Measurements from ENCODE around the gene PRKCH.

The PRKCH gene

GRCh38 chr14:61285364-61285763 lies 36.0 kb upstream of the PRKCH start:
- no peak overlapping the region for H3K4me3 ChIP-seq
- H3K9me3 ChIP-seq, result no peaks in the 10 kb centered on the region
- H3K27me3 ChIP-seq, result no peaks in the 10 kb centered on the region
- peaks cover 0 to 16% (median under 1%) of the 10 kb centered on the region in 4 donors for H3K4me1 ChIP-seq
- no peak for DNase-seq
- peaks cover 0 to 9% (median 0%) of the 10 kb centered on the region in 3 donors for H3K36me3 ChIP-seq
- TF ChIP-seq CTCF (IDR thresholded peaks at IDR 0.05), result no peak
- intact Hi-C loops (cut with DNase I; ENCODE audit: low total_unique reads), result no loop called here
- no peak overlapping the region for H3K27ac ChIP-seq

- H3K27ac ChIP-seq, result no peak overlapping the region
- no peaks in the 10 kb centered on the region for H3K27me3 ChIP-seq
- H3K9me3 ChIP-seq, result no peaks in the 10 kb centered on the region
- H3K36me3 ChIP-seq, result peaks cover 0 to 9% (median 0%) of the 10 kb centered on the region in 3 donors
- intact Hi-C loops (cut with DNase I; ENCODE audit: low total_unique reads), result loop anchor here (2.0 kb wide), 1 partner anchor 16 kb away; no protein-coding TSS in a partner anchor
- H3K4me3 ChIP-seq, result no peak overlapping the region
- no peak for DNase-seq
- no peak for TF ChIP-seq CTCF (IDR thresholded peaks at IDR 0.05)
- peaks cover 0 to 13% (median 0%) of the 10 kb centered on the region in 4 donors for H3K4me1 ChIP-seq
These were observed 34.2 kb upstream of the PRKCH start for GRCh38 chr14:61287196-61287595.

- intact Hi-C loops (cut with DNase I; ENCODE audit: low total_unique reads), result no loop called here
- Histone ChIP-seq H3K4me1 (peaks cover 0 to 13% (median 0%) of the 10 kb centered on the region in 4 donors), H3K27ac (no peak overlapping the region), H3K9me3 (no peaks in the 10 kb centered on the region), H3K27me3 (no peaks in the 10 kb centered on the region), H3K36me3 (no peaks in the 10 kb centered on the region), H3K4me3 (no peak overlapping the region)
- no peak for DNase-seq
- TF ChIP-seq CTCF (IDR thresholded peaks at IDR 0.05), result no peak
These were observed 33.2 kb upstream of the PRKCH start for GRCh38 chr14:61288228-61288627.

- Histone ChIP-seq H3K27ac (no peak overlapping the region), H3K27me3 (no peaks in the 10 kb centered on the region), H3K9me3 (no peaks in the 10 kb centered on the region), H3K36me3 (no peaks in the 10 kb centered on the region), H3K4me1 (peaks cover 0 to 13% (median 0%) of the 10 kb centered on the region in 4 donors), H3K4me3 (no peak overlapping the region)
- intact Hi-C loops (cut with DNase I; ENCODE audit: low total_unique reads), result no loop called here
- no peak for TF ChIP-seq CTCF (IDR thresholded peaks at IDR 0.05)
- no peak for DNase-seq
These were observed 32.7 kb upstream of the PRKCH start for GRCh38 chr14:61288720-61289119.

GRCh38 chr14:61290701-61291100 lies 30.7 kb upstream of the PRKCH start:
- no peak for TF ChIP-seq CTCF (IDR thresholded peaks at IDR 0.05)
- intact Hi-C loops (cut with DNase I; ENCODE audit: low total_unique reads), result no loop called here
- no peak for DNase-seq

GRCh38 chr14:61296151-61296550 lies 25.2 kb upstream of the PRKCH start:
- no peaks in the 10 kb centered on the region for H3K9me3 ChIP-seq
- no peaks in the 10 kb centered on the region for H3K27me3 ChIP-seq
- H3K27ac ChIP-seq, result no peak overlapping the region
- H3K36me3 ChIP-seq, result no peaks in the 10 kb centered on the region
- intact Hi-C loops (cut with DNase I; ENCODE audit: low total_unique reads), result no loop called here
- H3K4me1 ChIP-seq, result peaks cover 0 to 5% (median 0%) of the 10 kb centered on the region in 4 donors
- no peak overlapping the region for H3K4me3 ChIP-seq
- no peak for TF ChIP-seq CTCF (IDR thresholded peaks at IDR 0.05)
- DNase-seq, result no peak

More at GRCh38 chr14:61290701-61291100, 30.7 kb upstream of the PRKCH start:
- no peaks in the 10 kb centered on the region for H3K27me3 ChIP-seq
- H3K36me3 ChIP-seq, result no peaks in the 10 kb centered on the region
- peaks cover 0 to 10% (median 0%) of the 10 kb centered on the region in 4 donors for H3K4me1 ChIP-seq
- H3K4me3 ChIP-seq, result no peak overlapping the region
- H3K27ac ChIP-seq, result no peak overlapping the region
- H3K9me3 ChIP-seq, result no peaks in the 10 kb centered on the region

Data from tibial artery (tissue), 4 donors.